Measurements from ENCODE around the gene MCCD1. TPM values are rescaled to one million over a fixed set of nuclear protein-coding genes. Genes with fewer than 3 reads are reported as not detected.
"Not testable (repeated sequence)": the region's sequence is repeated elsewhere in the genome, so short reads cannot be mapped to it uniquely, and the experiment has no call there.

The MCCD1 gene, protein sequence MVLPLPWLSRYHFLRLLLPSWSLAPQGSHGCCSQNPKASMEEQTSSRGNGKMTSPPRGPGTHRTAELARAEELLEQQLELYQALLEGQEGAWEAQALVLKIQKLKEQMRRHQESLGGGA
- not detected for total RNA-seq

DNA sequence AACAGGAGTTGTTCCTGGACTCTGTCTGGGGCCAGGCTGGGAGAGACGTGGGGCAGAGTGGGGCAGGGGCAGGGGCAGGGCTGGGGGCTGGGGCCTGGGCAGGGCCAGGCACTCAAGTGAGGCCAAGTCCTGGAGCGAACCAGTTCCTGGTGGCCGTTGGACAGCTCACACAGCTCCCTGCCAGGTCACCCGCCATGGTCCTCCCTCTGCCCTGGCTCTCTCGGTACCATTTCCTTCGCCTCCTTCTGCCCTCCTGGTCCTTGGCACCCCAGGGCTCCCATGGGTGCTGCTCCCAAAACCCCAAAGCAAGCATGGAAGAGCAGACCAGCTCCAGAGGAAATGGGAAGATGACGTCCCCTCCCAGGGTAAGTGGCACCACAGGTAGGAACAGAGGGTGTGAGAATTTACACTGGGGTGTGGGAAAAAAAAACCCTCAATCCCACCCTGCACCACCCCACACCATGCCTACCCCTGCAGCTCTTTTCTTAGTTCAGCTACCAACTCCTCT is at the start of gene MCCD1:
Gene MCCD1, plus strand, starts transcription at position 142 of the 508 bp plus-strand sequence. Its CDS starts 53 bp downstream, at position 195.
- peaks cover 7% of the 10 kb centered on the region for H3K4me1 Mint-ChIP-seq
- intact Hi-C loops (cut with DNase I, micrococcal nuclease): no loop called here
- H3K4me3 Mint-ChIP-seq: no peak within 1 kb of the TSS
- ATAC-seq: peak; percentile 17
- no peaks in the 10 kb centered on the region for H3K9me3 Mint-ChIP-seq (ENCODE audit: low read depth)
- DNase-seq: no peak
- no peaks in the 10 kb centered on the region for H3K27me3 Mint-ChIP-seq
- H3K36me3 Mint-ChIP-seq (ENCODE audit: low read depth): peaks cover 41% of the 10 kb centered on the region
- POLR2A ChIA-PET: interaction anchor here (0.6 to 1.3 kb wide), 4 partner anchors 12 to 54 kb away, joined by 3 to 5 read pairs (median 3); no protein-coding TSS in a partner anchor
- H3K27ac Mint-ChIP-seq: no peak within 1 kb of the TSS
- CTCF ChIA-PET: interaction anchor here (0.8 to 1.8 kb wide), 5 partner anchors 12 to 68 kb away, joined by 3 to 8 read pairs (median 5); partner anchors contain the start of gene DDX39B

DNA sequence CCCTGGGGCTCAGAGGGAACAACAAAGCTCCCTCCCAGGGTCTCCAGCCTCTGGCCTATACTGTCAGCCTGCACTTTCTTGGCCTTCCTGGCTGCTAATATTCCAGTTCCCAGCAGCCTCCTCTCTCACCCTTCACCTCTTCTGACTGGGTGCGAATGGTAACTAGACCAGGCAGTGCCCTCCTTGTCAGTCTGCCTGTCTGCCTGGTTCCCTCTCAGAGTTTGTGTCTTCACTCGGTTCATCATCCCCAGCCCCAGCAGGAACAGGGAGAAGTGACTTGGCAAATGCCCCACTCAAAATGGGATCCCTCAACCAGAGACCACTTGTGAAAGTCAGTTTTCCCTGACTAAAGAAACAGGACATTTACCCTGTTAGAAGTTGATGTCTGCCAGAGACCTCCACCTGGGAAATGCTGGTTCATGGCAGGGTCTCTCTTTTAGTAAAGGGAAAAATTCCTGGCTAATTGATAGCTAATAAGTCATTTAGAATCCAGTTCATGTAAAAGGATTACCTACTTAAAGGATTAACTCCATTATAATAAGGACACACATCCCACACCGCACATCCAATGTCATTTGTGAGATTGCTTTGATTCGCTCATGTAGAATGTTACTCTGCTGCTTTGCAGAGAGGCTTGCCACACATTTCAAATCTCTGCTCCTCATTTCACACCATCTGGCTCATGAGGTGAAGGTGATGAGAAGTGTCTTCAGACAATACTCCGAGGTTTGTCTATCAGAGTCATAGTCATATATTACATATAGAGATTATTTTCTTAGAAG is 49.4 kb upstream of the MCCD1 start:
- H3K9me3 Mint-ChIP-seq (ENCODE audit: low read depth): no peaks in the 10 kb centered on the region
- peaks cover 5% of the 10 kb centered on the region for H3K4me1 Mint-ChIP-seq
- DNase-seq: no peak
- no peaks in the 10 kb centered on the region for H3K27me3 Mint-ChIP-seq
- ChIA-PET CTCF (interaction anchor here (0.6 to 0.7 kb wide), 2 partner anchors 13 to 35 kb away, joined by 3 to 4 read pairs; no protein-coding TSS in a partner anchor), POLR2A (no interaction called here)
- no peak overlapping the region for H3K4me3 Mint-ChIP-seq
- no peak for ATAC-seq
- peaks cover under 1% of the 10 kb centered on the region for H3K36me3 Mint-ChIP-seq (ENCODE audit: low read depth)
- no peak overlapping the region for H3K27ac Mint-ChIP-seq
- intact Hi-C loops (cut with DNase I, micrococcal nuclease): no loop called here

DNA sequence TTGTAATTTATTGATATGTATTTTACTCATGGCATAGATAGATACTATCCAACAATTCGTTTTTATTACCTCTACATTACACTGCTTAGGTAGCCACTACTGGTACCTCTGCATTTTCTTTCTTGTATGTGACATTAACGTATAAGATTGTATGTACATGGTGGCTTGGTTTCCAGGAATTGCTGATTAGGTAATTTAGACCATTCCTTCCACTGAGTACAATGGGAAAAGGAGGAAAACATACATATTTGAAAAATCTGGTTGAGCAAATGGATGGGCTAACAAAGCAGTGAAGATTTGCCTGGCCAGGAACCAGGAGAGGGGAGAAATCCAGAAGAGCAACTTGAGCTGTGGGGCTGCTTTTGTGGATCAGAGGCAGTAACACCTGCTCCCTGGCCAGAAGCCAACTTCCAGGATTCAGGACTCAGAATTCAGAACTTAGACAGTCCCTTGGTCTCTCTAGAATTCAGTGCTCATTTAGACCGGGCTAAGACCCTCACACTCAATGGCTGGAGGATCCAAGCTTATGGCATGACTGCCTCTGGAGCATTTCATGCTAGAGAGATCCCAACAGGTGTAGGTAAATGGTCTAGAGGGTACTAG is 48.7 kb upstream of the MCCD1 start:
- ATAC-seq: no peak
- CTCF ChIA-PET: no interaction called here
- peaks cover 2% of the 10 kb centered on the region for H3K4me1 Mint-ChIP-seq
- POLR2A ChIA-PET: no interaction called here
- intact Hi-C loops (cut with DNase I, micrococcal nuclease): no loop called here
- no peak for DNase-seq
- no peaks in the 10 kb centered on the region for H3K36me3 Mint-ChIP-seq (ENCODE audit: low read depth)
- no peaks in the 10 kb centered on the region for H3K9me3 Mint-ChIP-seq (ENCODE audit: low read depth)
- H3K27ac Mint-ChIP-seq: no peak overlapping the region
- H3K27me3 Mint-ChIP-seq: no peaks in the 10 kb centered on the region
- H3K4me3 Mint-ChIP-seq: no peak overlapping the region

DNA sequence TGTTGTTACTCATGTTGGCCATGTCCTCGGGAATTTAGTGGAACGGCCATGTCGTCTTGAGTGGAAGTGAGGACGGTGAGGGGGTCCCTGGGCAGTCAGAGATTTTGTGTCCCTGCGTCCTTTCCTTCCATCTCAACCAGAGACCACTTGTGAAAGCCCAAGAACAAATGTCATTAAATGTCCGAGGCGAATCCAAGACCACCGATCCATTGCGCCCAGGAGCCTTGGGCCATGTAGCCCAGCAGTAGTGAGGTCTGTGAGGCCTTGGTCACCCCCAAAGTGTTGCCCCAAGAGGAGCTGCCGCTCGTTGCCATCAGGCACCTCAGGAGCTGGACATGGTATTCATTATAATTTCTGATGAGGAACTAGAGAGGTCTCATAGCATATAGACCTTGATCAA is 48.2 kb upstream of the MCCD1 start:
- ChIA-PET CTCF (no interaction called here), POLR2A (no interaction called here)
- ATAC-seq: no peak
- no peaks in the 10 kb centered on the region for H3K36me3 Mint-ChIP-seq (ENCODE audit: low read depth)
- no peaks in the 10 kb centered on the region for H3K4me1 Mint-ChIP-seq
- H3K27me3 Mint-ChIP-seq: no peaks in the 10 kb centered on the region
- no peak overlapping the region for H3K4me3 Mint-ChIP-seq
- no peak for DNase-seq
- H3K9me3 Mint-ChIP-seq (ENCODE audit: low read depth): no peaks in the 10 kb centered on the region
- H3K27ac Mint-ChIP-seq: no peak overlapping the region
- intact Hi-C loops (cut with DNase I, micrococcal nuclease): no loop called here

DNA sequence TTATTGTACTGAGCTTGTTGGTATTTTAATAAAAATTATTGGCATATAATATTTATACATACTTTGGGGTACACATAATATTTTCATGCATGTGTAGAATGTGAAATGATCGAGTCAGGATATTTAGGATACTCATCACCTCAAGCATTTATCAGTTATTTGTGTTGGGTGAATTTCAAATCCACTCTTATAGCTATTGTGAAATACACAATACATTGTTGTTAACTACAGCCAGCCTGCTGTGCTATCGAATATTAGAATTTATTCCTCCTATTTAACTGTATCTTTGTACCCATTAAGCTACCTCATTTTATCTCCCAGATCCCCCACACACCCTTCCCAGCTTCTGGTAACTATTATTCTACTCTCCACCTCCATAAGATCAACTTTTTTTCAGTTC is 45.4 kb upstream of the MCCD1 start:
- H3K9me3 Mint-ChIP-seq (ENCODE audit: low read depth): no peaks in the 10 kb centered on the region
- peaks cover 1% of the 10 kb centered on the region for H3K4me1 Mint-ChIP-seq
- intact Hi-C loops (cut with DNase I, micrococcal nuclease): no loop called here
- ChIA-PET CTCF (interaction anchor here (0.5 to 1.2 kb wide), 4 partner anchors 10 to 1029 kb away, joined by 3 to 5 read pairs (median 3); no protein-coding TSS in a partner anchor), POLR2A (no interaction called here)
- DNase-seq: no peak
- ATAC-seq: no peak
- H3K36me3 Mint-ChIP-seq (ENCODE audit: low read depth): no peaks in the 10 kb centered on the region
- H3K4me3 Mint-ChIP-seq: no peak overlapping the region
- H3K27ac Mint-ChIP-seq: no peak overlapping the region
- H3K27me3 Mint-ChIP-seq: no peaks in the 10 kb centered on the region

DNA sequence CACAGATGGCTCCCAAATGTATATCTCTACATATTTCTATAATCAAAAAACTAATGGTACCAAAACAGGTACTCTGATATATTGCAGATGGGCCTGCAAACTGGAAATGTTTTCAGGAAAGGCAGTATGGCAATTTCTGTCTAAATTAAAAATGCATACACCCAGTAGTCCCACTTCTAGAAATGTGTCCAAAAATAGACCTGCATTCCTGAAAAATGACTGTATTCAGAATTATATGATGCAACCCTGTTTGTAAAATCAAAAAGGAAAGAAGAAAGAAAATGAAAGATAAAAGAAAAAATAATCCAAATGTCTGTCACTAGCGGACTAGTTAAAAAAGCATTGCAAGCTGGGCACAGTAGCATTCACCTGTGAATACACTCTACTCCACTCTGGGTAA is 43.7 kb upstream of the MCCD1 start:
- POLR2A ChIA-PET: no interaction called here
- intact Hi-C loops (cut with DNase I, micrococcal nuclease): loop anchor here (1.0 kb wide), 2 partner anchors 97 to 99 kb away; no protein-coding TSS in a partner anchor

DNA sequence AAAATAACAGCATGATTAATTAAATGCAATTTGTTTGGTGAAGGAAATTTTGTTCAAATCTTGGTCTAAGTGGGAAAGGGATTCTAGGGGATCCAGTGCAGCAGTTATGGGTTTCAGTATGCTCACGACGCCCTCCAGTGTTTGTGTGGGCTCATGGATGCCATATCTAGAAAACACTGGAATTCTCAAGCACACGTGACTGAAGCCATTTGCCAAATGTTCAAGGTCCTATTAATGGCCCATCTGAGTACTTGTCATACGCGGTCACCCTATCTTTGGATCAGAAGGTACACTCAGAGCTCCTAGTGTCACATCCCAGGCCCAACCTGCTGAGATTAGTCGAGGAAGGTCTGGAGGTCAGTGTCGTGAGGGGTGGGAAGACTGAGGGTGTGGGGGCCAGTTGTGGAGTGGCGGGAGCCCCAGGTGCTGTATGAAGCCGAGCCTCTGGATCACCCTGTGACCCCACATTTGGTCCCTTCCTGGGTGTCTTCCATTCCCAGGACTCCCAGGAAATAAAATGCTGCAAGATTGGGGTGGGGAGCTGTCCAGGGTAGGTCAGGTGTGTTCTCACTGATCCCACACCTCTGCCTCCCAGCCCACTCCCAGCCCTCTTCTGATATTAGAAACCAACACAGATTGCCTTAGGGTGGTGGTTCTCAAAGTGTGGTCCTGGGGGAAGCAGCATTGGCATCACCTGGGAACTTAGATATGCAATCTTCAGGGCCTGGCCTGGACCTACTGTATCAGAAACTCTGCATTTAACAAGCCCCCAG is 42.5 kb upstream of the MCCD1 start:
- H3K4me3 Mint-ChIP-seq; H3K9me3 Mint-ChIP-seq (ENCODE audit: low read depth); intact Hi-C loops (cut with DNase I, micrococcal nuclease); DNase-seq; H3K27me3 Mint-ChIP-seq; H3K4me1 Mint-ChIP-seq; H3K36me3 Mint-ChIP-seq (ENCODE audit: low read depth); CTCF ChIA-PET; H3K27ac Mint-ChIP-seq: not testable (repeated sequence)
- POLR2A ChIA-PET: interaction anchor here (0.7 kb wide), 1 partner anchor 49 kb away, joined by 3 read pairs; no protein-coding TSS in a partner anchor
- peak; percentile 53 for ATAC-seq

More for the DNA sequence above, 43.7 kb upstream of the MCCD1 start:
- ATAC-seq (no peak), DNase-seq (no peak)
- Mint-ChIP-seq H3K36me3 (ENCODE audit: low read depth) (no peaks in the 10 kb centered on the region), H3K27ac (no peak overlapping the region), H3K4me3 (no peak overlapping the region), H3K27me3 (no peaks in the 10 kb centered on the region), H3K9me3 (ENCODE audit: low read depth) (no peaks in the 10 kb centered on the region), H3K4me1 (peaks cover 1% of the 10 kb centered on the region)
- CTCF ChIA-PET: no interaction called here

DNA sequence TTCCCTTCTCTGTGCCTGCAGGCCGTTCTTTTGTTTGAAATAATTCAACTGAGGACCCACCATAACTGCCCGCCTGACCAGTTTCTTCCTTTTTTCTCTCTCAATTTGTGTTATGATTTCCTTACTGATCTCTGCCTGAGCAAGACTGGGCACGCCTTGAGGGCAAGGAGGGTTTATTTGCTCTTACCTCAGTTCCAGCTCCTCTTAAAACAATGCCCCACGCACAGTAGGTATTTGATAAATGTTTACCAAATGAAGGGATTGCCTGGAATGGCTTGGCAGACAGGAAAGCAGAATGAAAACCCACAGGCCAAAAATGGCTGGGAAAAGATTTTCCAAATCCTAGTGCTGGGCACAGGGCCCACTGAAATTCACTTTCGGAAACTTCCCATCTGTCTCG is 41.1 kb upstream of the MCCD1 start:
- DNase-seq; H3K27me3 Mint-ChIP-seq; H3K9me3 Mint-ChIP-seq (ENCODE audit: low read depth); CTCF ChIA-PET; ATAC-seq; POLR2A ChIA-PET; H3K36me3 Mint-ChIP-seq (ENCODE audit: low read depth); H3K4me3 Mint-ChIP-seq; intact Hi-C loops (cut with DNase I, micrococcal nuclease): not testable (repeated sequence)
- Mint-ChIP-seq H3K27ac (peak overlapping the region; percentile 24), H3K4me1 (peaks cover 11% of the 10 kb centered on the region)

DNA sequence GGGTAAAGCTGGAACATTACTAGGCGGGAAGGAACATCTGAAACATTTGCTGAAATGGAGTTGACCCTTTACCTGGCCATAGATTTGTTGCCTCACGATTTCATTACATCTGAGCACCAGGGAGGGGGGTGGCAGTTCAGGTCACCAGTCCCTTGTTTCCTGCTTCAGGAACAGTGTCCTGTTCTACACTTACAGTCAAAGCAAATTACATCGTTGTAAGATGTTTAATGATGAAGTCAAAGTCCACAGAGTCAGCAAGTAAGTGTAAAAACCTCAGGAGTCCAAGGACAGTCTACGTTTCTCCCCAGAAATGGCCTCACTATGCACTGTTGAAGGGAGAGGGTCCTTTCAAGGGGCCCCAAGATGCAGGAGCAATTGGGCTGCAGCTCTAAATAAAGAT is 39.7 kb upstream of the MCCD1 start:
- Mint-ChIP-seq H3K36me3 (ENCODE audit: low read depth) (no peaks in the 10 kb centered on the region), H3K27ac (no peak overlapping the region), H3K27me3 (no peaks in the 10 kb centered on the region), H3K4me1 (peaks cover 16% of the 10 kb centered on the region), H3K9me3 (ENCODE audit: low read depth) (no peaks in the 10 kb centered on the region), H3K4me3 (no peak overlapping the region)
- DNase-seq: no peak
- POLR2A ChIA-PET: interaction anchor here (0.7 kb wide), 1 partner anchor 96 kb away, joined by 4 read pairs; no protein-coding TSS in a partner anchor
- no peak for ATAC-seq
- intact Hi-C loops (cut with DNase I, micrococcal nuclease): loop anchor here in 1 of 2 experiments (1.0 kb wide), 1 partner anchor 96 kb away; no protein-coding TSS in a partner anchor
- CTCF ChIA-PET: interaction anchor here (0.6 to 1.2 kb wide), 4 partner anchors 27 to 704 kb away, joined by 3 read pairs; no protein-coding TSS in a partner anchor

DNA sequence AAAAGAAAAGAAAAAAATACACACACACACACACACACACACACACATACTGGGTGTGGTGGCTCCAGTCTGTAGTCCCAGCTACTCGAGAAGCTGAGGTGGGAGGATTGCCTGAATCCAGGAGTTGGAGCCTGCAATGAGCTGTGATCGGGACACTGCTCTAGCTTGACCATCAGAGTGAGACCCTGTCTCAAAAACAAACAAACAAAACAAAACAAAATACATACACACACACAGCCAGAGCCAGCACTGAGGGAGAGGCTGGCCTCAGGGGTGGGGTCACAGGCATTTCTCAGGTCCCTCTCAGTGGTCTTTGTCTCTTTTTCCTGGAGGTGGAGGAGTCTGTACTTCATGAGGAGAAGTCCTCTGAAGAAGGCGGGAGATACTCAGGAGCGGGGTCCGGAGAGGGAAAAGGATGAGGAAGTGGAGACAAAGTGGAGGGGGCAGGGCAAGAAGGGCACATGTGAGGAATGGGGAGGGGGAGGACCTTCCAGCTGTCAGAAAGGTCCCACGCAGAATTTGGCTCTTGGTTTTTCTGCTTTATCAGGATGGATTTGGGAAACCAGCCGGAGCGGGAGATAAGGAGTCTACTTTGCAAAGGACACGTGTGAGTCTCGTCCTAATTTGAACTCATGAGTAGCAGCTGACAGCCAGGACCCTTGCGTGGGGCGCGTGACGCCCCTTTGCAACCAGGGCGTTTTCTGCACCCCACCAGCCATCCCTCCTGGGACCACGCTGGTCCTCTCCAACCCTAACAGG is 38.5 kb upstream of the MCCD1 start:
- no peak overlapping the region for H3K4me3 Mint-ChIP-seq
- DNase-seq (no peak), ATAC-seq (no peak)
- CTCF ChIA-PET: interaction anchor here (0.7 kb wide), 1 partner anchor 325 kb away, joined by 3 read pairs; no protein-coding TSS in a partner anchor
- no peaks in the 10 kb centered on the region for H3K36me3 Mint-ChIP-seq (ENCODE audit: low read depth)
- no peaks in the 10 kb centered on the region for H3K9me3 Mint-ChIP-seq (ENCODE audit: low read depth)
- H3K27ac Mint-ChIP-seq: no peak overlapping the region
- H3K4me1 Mint-ChIP-seq: peaks cover 18% of the 10 kb centered on the region
- H3K27me3 Mint-ChIP-seq: no peaks in the 10 kb centered on the region
- intact Hi-C loops (cut with DNase I, micrococcal nuclease): loop anchor here in 1 of 2 experiments (5.0 kb wide), 1 partner anchor 88 kb away; the partner anchor contains the start of gene MICA
- POLR2A ChIA-PET: no interaction called here

Data from activated CD4-positive, alpha-beta T cell treated with anti-CD3 and anti-CD28 coated beads for 36 hours (primary cell).